Measurements from ENCODE around the gene DNAJC7. TPM values are rescaled to one million over a fixed set of nuclear protein-coding genes. Genes with fewer than 3 reads are reported as not detected.

DNAJC7 gene
- polyA plus RNA-seq, 1 of the 3 experiments (the other 2 are of a cell fraction), result 38.8 TPM

GRCh38 chr17:42016941-42017865 lies at the start of gene DNAJC7 (continued):
- no peak for TF ChIP-seq IRF3 (IDR thresholded peaks at IDR 0.05; ENCODE audit: low read depth, low read length)
- TF ChIP-seq RCOR1 (IDR thresholded peaks at IDR 0.05; ENCODE audit: low read length), result no peak
- TF ChIP-seq RAD21 (IDR thresholded peaks at IDR 0.05; ENCODE audit: low read length), result no peak
- no peak for TF ChIP-seq FOXJ3 (CRISPR knock-in tag; IDR thresholded peaks at IDR 0.05)
- peak; percentile 71; the same call in 1 of the 2 replicates for TF ChIP-seq REST (IDR thresholded peaks at IDR 0.05; ENCODE audit: low read depth, low read length)
- peak; percentile 51; the same call in 1 of the 2 replicates for TF ChIP-seq TEAD4 (IDR thresholded peaks at IDR 0.05; ENCODE audit: borderline replicate concordance, insufficient read depth)
- peak; percentile 86 for TF ChIP-seq GABPA (IDR thresholded peaks at IDR 0.05; ENCODE audit: low read depth)
- no peak for TF ChIP-seq GATA2 (CRISPR knock-in tag; IDR thresholded peaks at IDR 0.05)
- TF ChIP-seq RFX5 (IDR thresholded peaks at IDR 0.05; ENCODE audit: low read length), result no peak

- Histone ChIP-seq H3K9ac (no peak overlapping the region), H4K20me1 (ENCODE audit: insufficient read depth) (no peaks in the 10 kb centered on the region), H3K4me3 (ENCODE audit: low read depth in 2 of 2, low read length in 1 of 2) (no peak overlapping the region), H3K9me3 (no peaks in the 10 kb centered on the region), H3F3A (replicated peaks; ENCODE audit: insufficient read depth) (no peaks in the 10 kb centered on the region), H3K4me1 (ENCODE audit: control insufficient read depth in 1 of 2, insufficient read depth in 2 of 2, low read depth in 1 of 2, low read length in 1 of 2) (peaks cover 0 to 8% of the 10 kb centered on the region in 2 experiments; a peak in 1 of 4 replicates), H3K27ac (ENCODE audit: low read depth in 2 of 2, low read length in 1 of 2) (no peak overlapping the region), H2AFZ (ENCODE audit: low read depth) (no peak overlapping the region), H3K36me3 (replicated peaks in 1 of 2; ENCODE audit: control insufficient read depth in 1 of 2, insufficient read depth in 2 of 2, low read length in 1 of 2) (no peaks in the 10 kb centered on the region), H3K79me2 (ENCODE audit: insufficient read depth) (no peaks in the 10 kb centered on the region), H3K4me2 (no peak overlapping the region), H3K27me3 (ENCODE audit: insufficient read depth) (no peaks in the 10 kb centered on the region), H3K9me2 (no peaks in the 10 kb centered on the region)
- TF ChIP-seq POLR2AphosphoS5 (IDR thresholded peaks at IDR 0.05; ENCODE audit: low read depth, low read length), result no peak
- TF ChIP-seq RFX5 (IDR thresholded peaks at IDR 0.05; ENCODE audit: low read length), result no peak
- TF ChIP-seq YY1 (IDR thresholded peaks at IDR 0.05; ENCODE audit: low read depth), result no peak
- ChIA-PET POLR2A (no interaction called here), CTCF (interaction anchor here (1.2 to 5.3 kb wide), 10 partner anchors 10 to 116 kb away, joined by 3 to 187 read pairs (median 10); partner anchors contain the start of genes KAT2A, KCNH4 and ZNF385C)
- no peak for DNase-seq
- WGBS (ENCODE audit: low lambda C conversion rate), result 69% methylated on average over 2 of the region's 2 CpGs
Observed at GRCh38 chr17:42065201-42065600, 48.0 kb upstream of the DNAJC7 start.
